ENCODE data around the gene SELL.
"Not testable (repeated sequence)": the region's sequence is repeated elsewhere in the genome, so short reads cannot be mapped to it uniquely, and the experiment has no call there.

SELL gene

GRCh38 chr1:169667699-169668596, 43.5 kb downstream of the SELL start:
- DNase-seq (ENCODE audit: low read depth) = not testable (repeated sequence)

DNA sequence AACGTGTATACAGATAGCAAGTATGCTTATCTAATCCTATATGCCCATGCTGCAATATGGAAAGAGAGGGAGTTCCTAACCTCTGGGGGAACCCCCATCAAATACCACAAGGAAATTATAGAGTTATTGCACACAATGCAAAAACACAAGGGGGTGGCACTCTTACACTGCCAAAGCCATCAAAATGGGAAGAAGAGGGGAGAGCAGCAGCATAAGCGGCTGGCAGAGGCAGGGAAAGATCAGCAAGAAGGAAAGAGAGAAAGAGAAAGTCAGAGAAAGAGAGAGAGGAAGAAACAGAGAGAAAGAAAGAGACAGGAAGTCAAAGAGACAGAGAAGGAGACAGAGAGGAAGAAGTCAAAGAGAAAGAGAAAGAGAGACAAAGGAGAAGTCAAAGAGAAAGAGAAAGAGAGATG, 44.2 kb downstream of the SELL start:
- DNase-seq (ENCODE audit: low read depth) = not testable (repeated sequence)

DNA sequence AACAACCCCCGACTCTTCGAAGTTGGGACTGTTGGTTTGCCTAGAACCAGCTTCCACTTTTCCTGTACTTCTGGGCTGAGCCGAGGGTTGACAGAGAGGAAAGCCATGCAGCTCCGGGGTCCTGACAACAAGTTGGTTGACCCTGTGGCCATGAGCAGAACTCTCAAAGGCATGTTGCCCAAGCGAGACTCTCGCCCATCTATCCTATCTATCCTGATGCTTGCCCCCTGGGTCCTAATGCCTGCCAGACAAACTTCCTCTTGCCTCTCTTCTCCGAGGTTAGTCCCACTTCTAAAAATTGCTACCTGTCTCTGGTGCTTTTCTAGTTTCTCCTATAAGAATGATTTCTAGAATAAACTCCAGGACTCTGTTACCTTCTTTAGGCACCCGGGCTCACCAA, 48.7 kb downstream of the SELL start:
- DNase-seq (ENCODE audit: low read depth) = not testable (repeated sequence)

GRCh38 chr1:169661066-169661465, 50.4 kb downstream of the SELL start:
- not testable (repeated sequence) for DNase-seq (ENCODE audit: low read depth)

DNA sequence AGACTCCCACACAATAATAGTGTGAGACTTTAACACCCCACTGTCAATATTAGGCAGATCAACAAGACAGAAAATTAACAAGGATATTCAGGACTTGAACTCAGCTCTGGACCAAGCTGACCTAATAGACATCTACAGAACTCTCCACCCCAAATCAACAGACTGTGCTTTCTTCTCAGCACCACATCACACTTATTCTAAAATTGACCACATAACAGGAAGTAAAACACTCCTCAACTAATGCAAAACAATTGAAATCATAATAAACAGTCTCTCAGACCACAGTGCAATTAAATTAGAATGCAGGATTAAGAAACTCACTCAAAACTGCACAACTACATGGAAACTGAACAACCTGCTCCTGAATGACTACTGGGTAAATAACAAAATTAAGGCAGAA, 52.6 kb downstream of the SELL start:
- not testable (repeated sequence) for DNase-seq (ENCODE audit: low read depth)

DNA sequence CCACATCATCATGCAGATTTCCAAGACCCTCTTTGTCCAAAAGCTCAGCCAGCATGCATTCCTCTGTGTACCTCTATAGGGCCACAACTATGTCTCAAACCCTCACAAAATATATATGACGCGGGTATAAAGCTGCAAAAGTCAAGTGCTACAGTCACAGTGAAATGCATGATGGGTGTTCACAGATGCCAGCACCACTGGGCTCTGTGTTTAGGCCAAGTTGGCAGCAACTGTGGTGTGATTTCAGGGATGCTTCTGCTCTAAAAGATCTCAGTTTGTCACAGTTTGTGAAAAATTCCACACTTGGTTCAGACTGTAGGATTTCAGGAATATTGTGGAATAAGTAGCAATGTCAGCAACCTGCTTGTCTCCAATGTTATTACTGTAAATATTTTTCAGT, 57.5 kb downstream of the SELL start:
- DNase-seq (ENCODE audit: low read depth) = no peak

DNA sequence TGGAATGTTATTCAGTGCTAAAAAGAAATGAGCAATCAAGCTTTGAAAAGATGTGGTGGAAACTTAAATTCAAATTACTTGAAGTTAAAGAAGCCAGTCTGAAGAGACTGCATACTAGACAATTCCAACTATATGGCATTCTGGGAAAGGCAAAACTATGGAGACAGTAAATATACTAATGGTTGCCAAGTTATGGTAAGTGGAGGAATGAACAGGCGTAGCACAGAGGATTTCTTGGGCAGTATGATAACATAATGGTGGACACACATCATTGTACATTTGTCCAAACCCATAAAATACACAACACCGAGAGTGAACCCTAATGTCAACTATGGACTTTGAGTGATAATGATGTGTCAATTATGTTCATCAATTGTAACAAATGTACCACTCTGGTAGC, 60.4 kb downstream of the SELL start:
- no peak for DNase-seq (ENCODE audit: low read depth)

DNA sequence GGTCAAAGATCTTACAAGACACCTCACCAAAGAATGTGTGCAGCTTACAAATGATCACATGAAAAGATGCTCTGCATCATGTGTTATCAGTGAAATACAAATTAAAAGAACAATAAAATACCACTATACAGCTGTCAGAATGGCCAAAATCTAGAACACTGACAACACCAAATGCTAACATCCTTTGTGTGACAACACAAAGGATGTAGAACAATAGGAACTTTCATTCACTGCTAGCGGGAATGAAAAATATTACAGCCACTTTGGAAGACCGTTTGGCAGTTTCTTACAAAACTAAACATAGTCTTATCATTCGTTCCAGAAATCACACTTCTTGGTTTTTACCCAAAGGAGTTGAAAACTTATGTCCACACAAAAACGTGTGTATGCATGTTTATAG, 60.9 kb downstream of the SELL start:
- DNase-seq (ENCODE audit: low read depth) = no peak

GRCh38 chr1:169648709-169649108, 62.7 kb downstream of the SELL start:
- no peak for DNase-seq (ENCODE audit: low read depth)

DNA sequence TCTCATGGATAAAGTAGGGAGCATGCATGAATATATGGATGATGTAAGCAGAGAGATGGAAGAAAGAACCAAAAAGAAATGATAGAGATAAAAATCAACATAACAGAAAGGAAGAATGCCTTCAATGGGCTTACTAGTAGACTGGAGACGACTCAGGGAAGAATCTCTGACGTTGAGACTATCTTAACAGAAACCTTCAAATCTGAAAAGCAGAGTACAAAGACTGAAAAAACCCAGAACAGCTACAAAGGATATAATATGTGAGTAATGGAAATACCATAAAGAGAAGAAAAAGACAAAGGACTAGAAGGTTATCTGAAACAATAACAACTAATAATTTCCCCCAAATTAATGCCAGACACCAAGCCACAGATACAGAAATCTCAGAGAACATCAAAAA, 63.2 kb downstream of the SELL start:
- DNase-seq (ENCODE audit: low read depth) = no peak

- DNase-seq (ENCODE audit: low read depth) = no peak
Observed at GRCh38 chr1:169647512-169647911, 63.9 kb downstream of the SELL start.

GRCh38 chr1:169644297-169644696, 67.1 kb downstream of the SELL start:
- no peak for DNase-seq (ENCODE audit: low read depth)
